Suppressor macrophage (primary cell): ENCODE results near the gene SKI.

ENCODE experiments used
- DNase-seq, 4 experiments: peaks; one replicate each; pipeline ENCODE4 v3.0.0-alpha.2; 2020 to 2022

The SKI gene

GRCh38 chr1:2266301-2266975 lies 38.3 kb downstream of the SKI start:
- no peak for DNase-seq

GRCh38 chr1:2267051-2267830 lies 39.1 kb downstream of the SKI start:
- no peak for DNase-seq

GRCh38 chr1:2267862-2268261 lies 39.7 kb downstream of the SKI start:
- no peak for DNase-seq

DNA sequence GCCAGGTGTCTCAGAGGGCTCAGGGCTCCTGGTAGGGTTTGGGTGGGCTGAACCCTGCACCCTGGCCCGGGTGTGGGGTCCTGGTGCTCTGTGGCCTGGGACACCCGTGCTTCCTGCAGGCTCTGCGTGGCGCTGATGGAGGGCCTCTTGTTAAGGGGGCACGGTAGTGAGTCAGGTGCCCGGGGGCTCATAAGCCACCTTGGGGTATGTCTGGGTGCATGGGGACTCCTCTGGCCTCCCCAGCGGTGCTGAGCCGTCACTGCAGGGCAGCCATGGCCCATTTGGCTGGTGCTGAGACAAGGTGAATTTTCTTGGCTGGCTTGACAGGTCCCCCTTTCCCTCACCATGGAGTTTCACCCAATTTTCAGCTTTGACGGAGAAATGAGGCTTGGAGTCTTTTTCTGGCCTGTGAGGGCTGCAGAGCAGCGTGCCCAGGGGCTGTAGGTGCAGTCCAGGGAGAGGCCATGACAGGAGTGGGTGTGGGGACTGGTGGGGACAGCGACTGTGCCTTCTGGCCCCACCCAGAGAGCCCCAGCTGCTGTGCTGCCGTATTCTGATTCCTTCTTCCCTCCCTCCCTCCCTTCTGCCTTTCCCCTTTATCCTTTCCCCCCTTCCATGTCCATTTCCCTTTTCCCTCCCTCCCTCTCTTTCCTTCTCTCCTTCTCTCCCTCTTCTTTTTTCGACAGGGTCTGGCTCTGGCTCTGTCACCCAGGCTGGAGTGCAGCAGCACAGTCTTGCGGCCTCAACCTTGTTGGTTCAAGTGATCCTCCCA lies 40.4 kb downstream of the SKI start:
- DNase-seq: no peak

DNA sequence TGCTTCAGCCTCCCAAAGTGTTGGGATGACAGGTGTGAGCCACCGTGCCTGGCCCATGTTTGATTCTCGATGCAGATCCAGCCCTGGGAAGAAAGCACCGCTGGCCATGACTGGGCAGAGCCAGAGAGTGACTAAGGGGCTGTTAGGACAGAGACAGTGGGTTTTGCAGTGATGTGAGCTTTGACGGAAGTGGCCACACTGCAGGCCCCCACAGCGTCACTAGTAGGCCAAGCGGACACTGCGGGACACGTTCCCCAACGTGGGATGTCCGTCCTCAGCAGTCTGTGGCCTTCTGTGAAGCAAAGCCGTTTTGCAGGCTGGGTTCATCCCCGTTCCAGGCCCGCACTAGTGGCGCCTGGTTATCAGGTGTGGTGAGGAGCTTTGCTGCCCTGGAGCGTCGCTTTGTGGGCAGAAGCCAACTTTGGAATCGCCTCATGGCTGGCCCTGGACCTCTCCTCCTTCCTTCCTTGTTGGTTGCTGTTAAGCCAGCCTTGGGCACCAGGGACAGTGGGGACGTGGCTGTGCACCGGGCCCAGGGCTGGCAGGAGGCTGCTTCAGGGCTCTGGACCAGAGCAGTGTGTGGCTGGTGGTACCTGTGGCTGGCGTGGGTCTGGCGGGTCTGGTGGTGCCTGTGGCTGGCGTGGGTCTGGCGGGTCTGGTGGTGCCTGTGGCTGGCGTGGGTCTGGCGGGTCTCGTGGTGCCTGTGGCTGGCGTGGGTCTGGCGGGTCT lies 41.2 kb downstream of the SKI start:
- no peak for DNase-seq

GRCh38 chr1:2269922-2270259 lies 41.8 kb downstream of the SKI start:
- no peak for DNase-seq

- no peak for DNase-seq
Observed at GRCh38 chr1:2270260-2271100, 42.4 kb downstream of the SKI start.

- DNase-seq: no peak
Observed at GRCh38 chr1:2271211-2271721, 43.1 kb downstream of the SKI start.

GRCh38 chr1:2271841-2272655 lies 43.9 kb downstream of the SKI start:
- DNase-seq: no peak

- no peak for DNase-seq
Observed at GRCh38 chr1:2272686-2273400, 44.7 kb downstream of the SKI start.

DNA sequence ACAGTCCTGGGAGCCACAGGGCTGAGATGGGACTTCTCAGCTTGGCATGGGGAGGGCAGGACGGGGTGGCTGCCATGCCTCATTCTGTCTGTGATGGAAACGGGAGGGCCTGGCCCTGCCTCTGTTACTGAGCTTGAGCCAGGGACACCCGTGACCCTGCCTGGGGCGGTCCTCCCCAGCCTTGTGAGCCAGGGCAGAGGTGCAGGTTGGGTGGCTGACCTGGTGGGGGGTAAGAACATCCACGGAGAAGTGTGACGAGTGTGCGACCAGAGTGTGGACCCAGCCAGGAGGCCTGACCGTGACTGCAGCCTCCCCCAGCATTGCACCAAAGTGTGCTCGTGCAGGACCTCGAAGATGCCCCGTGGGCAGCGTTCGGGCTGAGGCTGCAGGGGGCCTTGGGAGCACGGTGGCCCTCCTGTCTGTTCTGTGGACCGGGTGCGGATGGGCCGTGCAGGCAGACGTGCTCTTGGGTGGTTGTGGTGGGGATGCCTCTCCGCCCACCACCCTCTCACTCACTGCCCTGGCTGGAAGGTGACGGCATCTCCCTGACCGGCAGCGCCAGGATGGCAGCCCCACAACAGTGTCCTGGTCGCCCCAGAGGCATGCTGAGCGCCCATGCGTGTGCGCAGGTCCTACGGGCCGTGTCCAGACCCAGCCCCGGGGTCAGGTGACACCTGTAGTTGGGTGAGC lies 45.4 kb downstream of the SKI start:
- no peak for DNase-seq

GRCh38 chr1:2274231-2274928 lies 46.3 kb downstream of the SKI start:
- no peak for DNase-seq

- no peak for DNase-seq
Observed at GRCh38 chr1:2274929-2275475, 46.9 kb downstream of the SKI start.

GRCh38 chr1:2275796-2276536 lies 47.8 kb downstream of the SKI start:
- DNase-seq: peak in 2 of 4 experiments; percentile 17 to 38

- no peak for DNase-seq
Observed at GRCh38 chr1:2276803-2277580, 48.9 kb downstream of the SKI start.

GRCh38 chr1:2277741-2278488 lies 49.8 kb downstream of the SKI start:
- no peak for DNase-seq
